Activated T-helper 1 cell treated with Interleukin-2 at 50 U/mL for 16 hours (primary cell): Measurements from ENCODE around the gene IDE.
"Not testable (repeated sequence)": the region's sequence is repeated elsewhere in the genome, so short reads cannot be mapped to it uniquely, and the experiment has no call there.

Experiments used
- DNase-seq: peaks from one replicate; pipeline ENCODE4 v3.0.0-alpha.2; 2020; ENCODE audit warnings: low read depth

The IDE gene

GRCh38 chr10:92492748-92493240 is 81.1 kb downstream of the IDE start:
- DNase-seq = no peak

- no peak for DNase-seq
Measured at GRCh38 chr10:92490387-92490786, 83.5 kb downstream of the IDE start.

- no peak for DNase-seq
Measured at GRCh38 chr10:92486637-92487036, 87.3 kb downstream of the IDE start.

- no peak for DNase-seq
Measured at GRCh38 chr10:92483539-92483938, 90.4 kb downstream of the IDE start.

GRCh38 chr10:92480413-92480812 is 93.5 kb downstream of the IDE start:
- DNase-seq = no peak

GRCh38 chr10:92479547-92479946 is 94.3 kb downstream of the IDE start:
- DNase-seq = no peak

- no peak for DNase-seq
Measured at GRCh38 chr10:92478536-92478935, 95.4 kb downstream of the IDE start.

- no peak for DNase-seq
Measured at GRCh38 chr10:92475357-92475868, 98.5 kb downstream of the IDE start.

GRCh38 chr10:92470026-92470425 is 103.9 kb downstream of the IDE start:
- DNase-seq = no peak

GRCh38 chr10:92464364-92464763 is 109.5 kb downstream of the IDE start:
- DNase-seq = no peak

GRCh38 chr10:92463582-92463981 is 110.3 kb downstream of the IDE start:
- DNase-seq = no peak

- not testable (repeated sequence) for DNase-seq
Measured at GRCh38 chr10:92454955-92455354, 118.9 kb downstream of the IDE start.

- DNase-seq = no peak
Measured at GRCh38 chr10:92452313-92452712, 121.6 kb downstream of the IDE start.

- DNase-seq = no peak
Measured at GRCh38 chr10:92451431-92451830, 122.5 kb downstream of the IDE start.

- DNase-seq = no peak
Measured at GRCh38 chr10:92450896-92451295, 123.0 kb downstream of the IDE start.

- DNase-seq = no peak
Measured at GRCh38 chr10:92440578-92440977, 133.3 kb downstream of the IDE start.

GRCh38 chr10:92438220-92438619 is 135.7 kb downstream of the IDE start:
- DNase-seq = no peak

- no peak for DNase-seq
Measured at GRCh38 chr10:92436611-92437010, 137.3 kb downstream of the IDE start.

GRCh38 chr10:92436065-92436464 is 137.8 kb downstream of the IDE start:
- DNase-seq = not testable (repeated sequence)

GRCh38 chr10:92434385-92434784 is 139.5 kb downstream of the IDE start:
- DNase-seq = no peak

GRCh38 chr10:92432596-92432995 is 141.3 kb downstream of the IDE start:
- DNase-seq = no peak

GRCh38 chr10:92430103-92430502 is 143.8 kb downstream of the IDE start:
- no peak for DNase-seq

GRCh38 chr10:92421550-92421949 is 152.3 kb downstream of the IDE start:
- no peak for DNase-seq

- DNase-seq = no peak
Measured at GRCh38 chr10:92420546-92421275, 153.2 kb downstream of the IDE start.
